Measurements from ENCODE around the gene TPSB2. TPM values are rescaled to one million over a fixed set of nuclear protein-coding genes. Genes with fewer than 3 reads are reported as not detected.
"Not testable (repeated sequence)": the region's sequence is repeated elsewhere in the genome, so short reads cannot be mapped to it uniquely, and the experiment has no call there.

TPSB2 gene
- total RNA-seq, 1 experiment from 2014 or later: not detected

DNA sequence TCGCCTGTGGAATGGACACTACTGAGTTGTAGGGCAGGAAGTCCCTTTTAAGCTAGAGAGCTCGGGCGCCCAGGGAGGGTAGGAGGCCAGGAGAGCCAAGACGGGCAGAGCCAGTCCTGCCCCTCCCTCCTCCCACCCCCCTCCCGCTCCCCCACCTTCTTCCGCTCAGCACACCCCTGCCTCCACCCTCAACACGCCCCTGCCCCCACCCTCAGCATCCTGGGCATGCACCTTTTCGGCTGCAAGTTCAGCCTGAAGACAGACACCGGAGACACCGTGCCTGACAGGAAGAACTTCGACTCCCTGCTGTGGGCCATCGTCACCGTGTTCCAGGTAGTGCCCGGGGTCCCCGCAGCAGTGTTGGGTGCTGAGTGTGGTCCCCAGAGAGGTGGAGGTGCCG, 23.2 kb downstream of the TPSB2 start:
- no peak for DNase-seq (ENCODE audit: low read depth)

DNA sequence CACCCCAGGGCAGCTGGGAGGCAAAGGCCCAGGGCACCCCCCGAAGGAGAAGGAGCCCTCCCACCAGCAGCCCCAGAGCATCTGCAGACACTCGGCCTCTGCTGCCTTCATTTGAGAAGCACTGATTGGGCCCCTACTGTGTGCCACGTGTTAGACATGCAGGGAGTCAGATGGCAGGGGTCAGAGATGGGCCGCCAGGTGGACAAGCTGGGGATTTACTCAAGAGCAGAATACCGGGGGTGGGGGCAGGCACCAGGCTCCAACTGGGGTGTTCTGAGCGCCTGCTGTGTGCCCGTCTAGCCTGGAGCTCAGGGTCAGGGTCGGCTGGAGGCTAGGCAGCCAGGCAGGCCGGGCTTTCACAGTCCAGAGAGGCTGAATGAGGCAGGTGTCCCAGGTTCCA, 23.7 kb downstream of the TPSB2 start:
- no peak for DNase-seq (ENCODE audit: low read depth)

DNA sequence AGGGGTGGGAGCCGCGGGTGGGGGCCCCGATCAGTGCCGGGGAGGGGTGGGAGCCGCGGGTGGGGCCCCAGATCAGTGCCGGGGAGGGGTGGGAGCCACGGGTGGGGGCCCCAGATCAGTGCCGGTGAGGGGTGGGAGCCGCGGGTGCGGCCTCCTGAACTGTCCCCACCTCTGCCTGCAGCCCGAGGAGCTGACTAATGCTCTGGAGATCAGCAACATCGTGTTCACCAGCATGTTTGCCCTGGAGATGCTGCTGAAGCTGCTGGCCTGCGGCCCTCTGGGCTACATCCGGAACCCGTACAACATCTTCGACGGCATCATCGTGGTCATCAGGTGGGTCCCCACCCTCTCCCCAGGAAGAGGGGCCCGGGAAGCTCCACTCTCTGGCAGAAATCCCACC, 25.1 kb downstream of the TPSB2 start:
- no peak for DNase-seq (ENCODE audit: low read depth)

DNA sequence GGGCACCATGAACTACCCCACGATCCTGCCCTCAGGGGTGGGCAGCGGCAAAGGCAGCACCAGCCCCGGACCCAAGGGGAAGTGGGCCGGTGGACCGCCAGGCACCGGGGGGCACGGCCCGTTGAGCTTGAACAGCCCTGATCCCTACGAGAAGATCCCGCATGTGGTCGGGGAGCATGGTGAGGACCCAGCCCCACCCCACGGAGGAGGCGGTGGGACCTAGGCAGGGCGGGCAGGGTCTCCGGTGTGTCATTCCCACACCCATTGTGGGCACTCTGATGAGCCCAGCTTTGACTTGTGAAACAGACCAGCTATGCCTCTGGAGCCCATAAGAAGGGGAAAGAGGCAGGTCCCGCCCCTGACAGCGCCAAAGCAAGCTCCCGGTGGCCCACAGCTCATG, 27.7 kb downstream of the TPSB2 start:
- no peak for DNase-seq (ENCODE audit: low read depth)

DNA sequence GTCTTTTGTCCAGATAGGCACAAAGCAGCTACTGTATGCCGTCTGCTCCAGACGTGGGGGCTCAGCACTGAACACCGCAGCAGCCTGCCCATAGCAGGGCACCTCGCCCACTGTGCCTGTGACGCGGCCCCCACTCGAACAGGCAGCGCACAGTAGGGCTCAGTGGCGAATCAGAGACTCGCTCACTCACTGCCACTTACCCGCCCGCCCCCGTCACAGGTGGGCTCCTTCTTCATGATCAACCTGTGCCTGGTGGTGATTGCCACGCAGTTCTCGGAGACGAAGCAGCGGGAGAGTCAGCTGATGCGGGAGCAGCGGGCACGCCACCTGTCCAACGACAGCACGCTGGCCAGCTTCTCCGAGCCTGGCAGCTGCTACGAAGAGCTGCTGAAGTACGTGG, 28.5 kb downstream of the TPSB2 start:
- no peak for DNase-seq (ENCODE audit: low read depth)

DNA sequence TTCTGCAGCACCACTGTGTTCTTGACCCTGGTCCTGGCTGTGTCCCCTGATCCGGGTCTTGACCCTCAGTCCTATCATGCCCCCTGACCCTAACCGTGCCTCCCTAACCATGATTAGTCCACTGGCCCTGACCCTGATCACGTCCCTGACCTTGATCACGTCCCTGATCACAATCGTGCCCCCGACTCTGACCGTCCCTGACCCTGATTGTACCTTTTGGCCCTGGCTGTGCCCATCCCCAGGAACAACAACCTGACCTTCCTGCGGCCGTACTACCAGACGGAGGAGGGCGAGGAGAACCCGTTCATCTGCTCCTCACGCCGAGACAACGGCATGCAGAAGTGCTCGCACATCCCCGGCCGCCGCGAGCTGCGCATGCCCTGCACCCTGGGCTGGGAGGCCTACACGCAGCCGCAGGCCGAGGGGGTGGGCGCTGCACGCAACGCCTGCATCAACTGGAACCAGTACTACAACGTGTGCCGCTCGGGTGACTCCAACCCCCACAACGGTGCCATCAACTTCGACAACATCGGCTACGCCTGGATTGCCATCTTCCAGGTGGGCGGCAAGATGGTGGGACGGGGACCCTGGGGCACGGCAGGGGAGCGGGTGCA, 29.9 kb downstream of the TPSB2 start:
- DNase-seq (ENCODE audit: low read depth): no peak

DNA sequence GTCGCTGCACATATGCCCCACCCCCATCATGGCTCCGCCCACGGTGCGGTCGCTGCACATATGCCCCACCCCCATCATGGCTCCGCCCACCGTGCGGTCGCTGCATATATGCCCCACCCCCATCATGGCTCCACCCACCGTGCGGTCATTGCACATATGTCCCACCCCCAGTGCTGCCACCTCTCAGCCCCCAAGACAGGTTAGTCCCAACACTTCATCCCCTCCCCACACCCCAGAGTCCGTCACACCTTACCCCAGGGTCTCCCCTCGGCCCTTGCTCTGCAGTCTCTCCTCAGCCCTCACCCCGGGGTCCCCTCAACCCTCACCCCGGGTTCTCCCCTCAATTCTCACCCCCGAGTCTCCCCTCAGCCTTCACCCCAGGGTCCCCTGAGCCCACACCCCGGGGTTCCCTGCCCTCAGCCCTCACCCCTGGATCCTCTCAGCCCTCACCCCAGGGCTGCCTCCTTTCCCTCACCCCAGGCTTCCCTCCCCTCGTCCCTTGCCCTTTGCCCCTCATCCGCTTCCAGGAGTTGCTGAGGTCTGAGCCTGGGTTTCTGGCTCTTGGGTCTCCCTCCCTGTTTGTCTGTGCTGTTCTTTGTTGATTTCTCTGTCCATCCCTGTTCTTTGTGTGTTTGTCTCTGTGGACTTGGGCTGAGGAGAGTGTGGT, 30.5 kb downstream of the TPSB2 start:
- no peak for DNase-seq (ENCODE audit: low read depth)

DNA sequence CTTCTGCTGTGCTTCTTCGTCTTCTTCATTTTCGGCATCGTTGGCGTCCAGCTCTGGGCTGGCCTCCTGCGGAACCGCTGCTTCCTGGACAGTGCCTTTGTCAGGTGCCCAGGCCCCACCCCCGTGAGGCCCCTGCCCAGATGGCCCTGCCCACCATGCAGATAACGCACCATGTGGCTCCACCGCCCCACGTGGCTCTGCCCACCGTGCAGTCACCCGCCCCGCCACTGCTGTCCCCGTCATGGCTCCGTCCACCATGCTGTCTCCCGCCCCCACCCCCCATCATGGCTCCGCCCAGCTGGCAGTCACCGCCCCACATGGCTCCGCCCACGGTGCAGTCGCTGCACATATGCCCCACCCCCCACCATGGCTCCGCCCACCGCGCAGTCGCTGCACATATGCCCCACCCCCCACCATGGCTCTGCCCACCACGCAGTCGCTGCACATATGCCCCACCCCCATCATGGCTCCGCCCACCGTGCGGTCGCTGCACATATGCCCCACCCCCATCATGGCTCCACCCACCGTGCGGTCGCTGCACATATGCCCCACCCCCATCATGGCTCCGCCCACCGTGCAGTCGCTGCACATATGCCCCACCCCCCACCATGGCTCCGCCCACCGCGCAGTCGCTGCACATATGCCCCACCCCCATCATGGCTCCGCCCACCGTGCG, 31.2 kb downstream of the TPSB2 start:
- not testable (repeated sequence) for DNase-seq (ENCODE audit: low read depth)

DNA sequence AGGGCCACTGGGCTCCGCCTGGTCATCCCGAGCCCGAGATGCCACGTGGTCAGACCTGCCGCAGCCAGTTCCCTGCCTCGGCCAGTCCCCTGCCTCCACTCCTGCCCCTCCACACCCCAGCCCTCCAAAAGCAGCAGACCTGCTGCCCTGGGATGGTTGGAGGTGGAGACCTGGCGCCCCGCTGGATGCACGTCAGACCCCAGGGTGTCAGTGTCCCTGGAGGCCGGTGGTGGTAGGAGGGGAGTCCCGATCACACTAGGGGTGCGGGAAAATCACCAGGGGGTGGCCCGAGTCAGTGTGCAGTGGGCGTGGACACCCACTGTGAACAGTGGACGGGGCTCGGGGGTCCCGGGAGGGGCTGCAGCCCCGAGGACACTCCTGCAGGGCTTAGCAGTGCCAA, 31.8 kb downstream of the TPSB2 start:
- no peak for DNase-seq (ENCODE audit: low read depth)

DNA sequence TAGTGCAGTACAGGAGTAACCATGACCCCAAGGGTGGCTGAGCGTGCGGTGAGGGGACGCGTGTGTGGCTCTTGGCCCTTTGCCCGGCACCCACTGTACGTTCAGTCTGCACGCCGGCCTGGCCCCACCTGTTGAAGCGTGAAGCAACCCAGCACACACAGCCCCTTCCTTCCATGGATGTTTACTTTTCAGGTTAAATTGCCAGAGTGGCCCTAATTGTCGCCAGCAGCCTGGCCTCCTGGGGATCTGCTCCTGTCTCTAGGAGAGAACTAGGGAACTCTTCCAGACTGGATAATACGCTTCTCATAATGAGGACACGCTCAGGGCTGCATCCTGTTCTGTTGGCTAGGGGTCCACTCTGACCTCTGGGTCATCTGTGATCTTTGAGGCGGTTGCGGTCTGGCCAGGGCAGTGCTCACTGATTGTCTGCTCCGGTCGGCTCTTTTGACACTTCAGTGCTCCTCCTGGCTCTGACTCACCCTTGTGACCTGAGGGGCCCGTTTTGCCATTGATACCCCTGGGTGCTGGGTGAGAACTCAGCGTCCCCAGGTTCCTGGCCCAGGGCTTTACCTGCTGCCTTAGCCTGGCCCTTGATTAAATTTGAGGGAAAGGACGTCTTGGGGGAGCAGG, 32.6 kb downstream of the TPSB2 start:
- DNase-seq (ENCODE audit: low read depth): no peak

DNA sequence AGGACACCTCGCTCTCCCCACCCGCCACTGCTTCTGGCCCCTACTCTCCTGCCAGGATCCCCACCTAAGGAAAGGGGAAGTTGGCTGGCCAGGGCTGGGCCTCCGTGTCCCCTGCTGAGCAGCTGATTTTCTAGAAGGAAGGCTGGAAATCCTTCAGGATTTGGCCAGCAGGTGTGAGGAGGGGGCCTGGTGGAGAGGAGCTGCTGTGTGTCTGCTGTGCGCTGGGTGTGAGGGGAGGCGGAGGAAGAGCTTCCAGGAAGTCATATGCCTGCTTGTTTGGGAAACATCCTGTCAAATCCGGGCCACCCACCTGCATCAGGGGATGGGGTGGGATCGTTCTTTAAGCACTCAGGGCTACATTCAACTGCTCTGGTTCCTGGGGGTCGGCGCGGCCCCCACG, 33.5 kb downstream of the TPSB2 start:
- no peak for DNase-seq (ENCODE audit: low read depth)

DNA sequence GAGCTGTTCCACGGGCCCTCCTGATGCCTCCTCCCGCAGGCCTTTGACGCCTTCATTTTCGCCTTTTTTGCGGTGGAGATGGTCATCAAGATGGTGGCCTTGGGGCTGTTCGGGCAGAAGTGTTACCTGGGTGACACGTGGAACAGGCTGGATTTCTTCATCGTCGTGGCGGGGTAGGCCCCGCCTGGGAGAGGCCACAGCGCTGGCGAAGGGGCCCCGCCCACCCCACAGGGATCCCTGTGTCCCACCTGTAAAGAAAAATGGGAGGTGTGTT, 34.7 kb downstream of the TPSB2 start:
- no peak for DNase-seq (ENCODE audit: low read depth)

DNA sequence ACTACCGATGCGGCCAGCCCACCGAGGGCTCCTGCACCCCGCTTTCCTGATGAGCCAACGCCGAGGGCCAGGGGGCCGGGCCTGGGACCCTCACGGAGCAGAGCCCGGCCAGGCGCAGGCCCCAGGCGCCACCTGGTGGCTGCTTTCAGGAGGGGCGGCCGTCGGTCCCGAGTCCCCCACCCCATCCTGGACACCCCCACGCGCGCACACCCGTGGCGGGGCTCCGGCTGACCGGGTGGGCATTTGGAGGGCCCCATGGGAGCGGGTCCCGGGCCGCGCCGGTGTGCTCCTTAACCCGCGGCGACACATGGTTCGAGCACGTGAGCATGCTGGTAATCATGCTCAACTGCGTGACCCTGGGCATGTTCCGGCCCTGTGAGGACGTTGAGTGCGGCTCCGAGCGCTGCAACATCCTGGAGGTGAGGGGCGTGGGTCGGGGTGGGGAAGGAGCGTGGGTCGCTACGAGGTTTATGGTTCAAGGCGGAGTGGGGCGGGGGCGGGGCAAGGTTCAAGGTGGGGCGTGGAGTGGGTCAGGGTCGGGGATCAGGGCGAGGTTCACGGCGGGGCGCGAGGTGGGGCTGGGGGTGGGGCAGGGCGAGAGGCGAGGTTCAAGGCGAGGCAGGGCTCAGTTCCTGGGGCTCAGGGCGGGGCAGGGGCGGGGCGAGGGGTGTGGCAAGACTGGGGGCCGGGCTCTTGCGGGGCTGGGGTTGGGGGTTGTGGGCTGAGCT, 35.2 kb downstream of the TPSB2 start:
- DNase-seq (ENCODE audit: low read depth): no peak

DNA sequence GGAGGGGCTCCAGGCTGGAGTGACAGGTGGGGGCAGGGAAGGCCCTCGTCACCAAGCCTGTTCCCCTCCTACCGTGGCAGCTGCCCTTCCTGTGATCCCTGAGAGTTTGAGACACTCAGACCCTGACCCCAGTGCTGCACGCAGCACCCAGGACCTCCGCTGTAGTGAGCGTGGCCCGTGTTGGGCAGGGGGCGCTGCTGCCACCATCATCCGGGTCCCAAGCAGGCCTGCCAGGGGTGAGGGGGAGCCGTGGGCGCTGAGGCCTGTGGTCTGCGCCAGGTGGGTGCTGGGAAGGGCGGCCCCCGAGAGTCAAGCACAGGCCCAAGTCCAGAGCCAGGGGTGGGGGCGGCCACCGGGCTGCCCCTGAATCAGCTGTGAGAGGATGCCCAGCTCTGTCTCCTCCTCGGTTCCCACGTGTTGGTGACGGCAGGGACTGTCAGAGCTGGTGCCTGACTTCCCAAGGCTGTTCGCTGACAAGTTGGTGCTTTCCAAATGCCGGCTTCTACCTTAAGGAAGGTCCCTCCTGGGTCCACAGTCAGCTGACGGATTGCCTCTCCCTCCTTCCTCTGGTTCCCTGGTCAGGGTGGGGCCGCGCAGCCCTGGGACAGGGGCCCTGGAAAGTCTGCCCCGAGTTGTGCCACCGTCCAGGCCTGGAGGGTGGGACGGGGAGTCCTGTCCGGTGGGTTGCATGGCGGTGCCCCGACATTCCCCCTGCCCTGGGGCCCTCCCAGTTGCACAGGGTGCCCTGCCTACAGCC, 36.0 kb downstream of the TPSB2 start:
- DNase-seq (ENCODE audit: low read depth): no peak

DNA sequence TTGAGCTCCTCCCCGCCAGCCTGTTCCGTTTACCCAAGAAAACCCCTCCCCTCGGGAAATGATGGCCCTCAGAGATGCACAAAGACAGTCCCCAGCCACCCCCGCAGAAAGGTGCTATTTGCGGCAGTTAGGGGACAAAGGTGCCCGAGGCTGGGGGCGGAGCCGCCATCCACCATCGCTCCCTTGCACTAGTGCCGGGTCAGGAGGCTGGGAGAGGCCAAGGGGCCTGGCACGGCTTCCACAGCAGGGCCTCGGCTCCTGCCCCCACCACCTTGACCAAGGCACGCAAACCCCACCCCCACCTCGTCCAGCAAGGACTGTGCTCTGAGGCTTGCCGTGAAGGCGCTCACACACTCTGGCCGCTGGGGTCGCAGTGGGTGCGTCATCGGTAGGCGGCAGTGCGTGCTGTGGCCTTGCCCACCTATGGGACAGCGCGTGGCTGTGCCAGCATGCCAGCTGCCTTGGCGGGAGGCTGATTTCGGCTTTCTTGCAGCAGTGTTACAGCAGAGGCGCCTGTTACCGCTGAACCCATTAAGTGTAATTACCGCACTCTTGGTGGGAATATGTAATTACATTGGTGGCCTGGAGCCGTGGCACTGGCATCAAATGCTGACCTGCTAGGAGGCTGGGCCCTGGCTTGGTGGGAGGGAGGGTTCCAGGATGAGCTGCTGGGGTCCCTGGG, 36.7 kb downstream of the TPSB2 start:
- no peak for DNase-seq (ENCODE audit: low read depth)

DNA sequence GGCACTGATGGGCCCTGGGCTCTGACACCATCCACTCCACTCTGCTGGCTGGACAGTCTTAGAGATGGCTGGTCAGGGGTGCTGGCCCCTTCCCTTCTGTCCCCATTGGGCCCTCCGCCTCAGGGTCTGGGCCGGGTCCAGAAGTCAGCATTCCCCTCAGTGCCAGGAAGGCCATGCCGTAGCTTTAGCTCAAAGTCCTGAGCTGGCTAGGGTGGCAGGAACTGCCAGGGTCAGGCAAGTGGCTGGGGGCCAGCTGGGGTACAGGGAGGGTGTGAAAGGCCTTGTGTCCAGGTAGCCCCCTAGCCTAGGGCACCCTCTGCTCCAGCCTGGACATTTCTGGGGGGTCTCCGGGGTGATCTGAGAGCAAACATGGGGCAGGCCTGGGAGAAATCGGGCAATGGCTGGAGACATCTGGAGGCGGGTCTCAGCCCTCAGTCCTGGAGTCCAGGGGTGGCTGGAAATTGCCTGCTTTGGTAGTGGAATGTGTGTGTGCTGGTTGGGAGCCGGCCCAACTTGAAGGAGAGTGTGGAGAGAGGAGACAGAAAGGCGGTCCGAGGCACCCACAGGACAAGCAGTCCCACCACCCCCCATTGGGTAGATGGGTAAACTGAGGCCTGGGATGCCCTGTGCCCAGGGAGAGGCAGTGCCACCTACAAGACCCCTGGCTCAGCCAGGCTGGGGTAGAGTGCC, 37.5 kb downstream of the TPSB2 start:
- DNase-seq (ENCODE audit: low read depth): no peak

DNA sequence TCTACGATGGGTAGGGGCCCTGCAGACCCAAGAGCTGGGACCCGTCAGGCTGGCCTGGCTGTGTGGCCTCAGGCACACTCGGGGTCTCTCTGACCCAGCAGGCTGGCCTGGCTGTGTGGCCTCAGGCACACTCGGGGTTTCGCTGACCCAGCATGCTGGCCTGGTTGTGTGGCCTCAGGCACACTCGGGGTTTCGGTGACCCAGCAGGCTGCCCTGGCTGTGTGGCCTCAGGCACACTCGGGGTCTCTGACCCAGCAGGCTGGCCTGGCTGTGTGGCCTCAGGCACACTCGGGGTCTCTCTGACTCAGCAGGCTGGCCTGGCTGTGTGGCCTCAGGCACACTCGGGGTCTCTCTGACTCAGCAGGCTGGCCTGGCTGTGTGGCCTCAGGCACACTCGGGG, 39.2 kb downstream of the TPSB2 start:
- not testable (repeated sequence) for DNase-seq (ENCODE audit: low read depth)

DNA sequence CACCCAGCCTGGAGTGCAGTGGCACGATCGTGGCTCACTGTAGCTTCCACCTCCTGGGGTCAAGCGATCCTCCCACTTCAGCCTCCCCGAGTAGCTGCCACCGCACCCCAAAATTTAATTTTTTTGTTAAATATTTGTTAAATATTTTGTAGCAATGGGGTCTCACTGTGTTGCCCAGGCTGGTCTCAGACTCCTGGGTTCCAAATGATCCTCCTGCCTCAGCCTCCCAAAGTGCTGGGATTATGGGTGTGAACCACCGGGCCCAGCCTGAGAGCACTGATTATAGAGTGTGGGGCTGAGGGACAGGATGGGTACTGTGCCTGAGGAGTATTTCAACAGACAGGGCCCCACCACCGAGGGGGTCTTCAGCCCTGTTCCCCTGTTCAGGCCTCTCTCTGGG, 40.5 kb downstream of the TPSB2 start:
- DNase-seq (ENCODE audit: low read depth): no peak

DNA sequence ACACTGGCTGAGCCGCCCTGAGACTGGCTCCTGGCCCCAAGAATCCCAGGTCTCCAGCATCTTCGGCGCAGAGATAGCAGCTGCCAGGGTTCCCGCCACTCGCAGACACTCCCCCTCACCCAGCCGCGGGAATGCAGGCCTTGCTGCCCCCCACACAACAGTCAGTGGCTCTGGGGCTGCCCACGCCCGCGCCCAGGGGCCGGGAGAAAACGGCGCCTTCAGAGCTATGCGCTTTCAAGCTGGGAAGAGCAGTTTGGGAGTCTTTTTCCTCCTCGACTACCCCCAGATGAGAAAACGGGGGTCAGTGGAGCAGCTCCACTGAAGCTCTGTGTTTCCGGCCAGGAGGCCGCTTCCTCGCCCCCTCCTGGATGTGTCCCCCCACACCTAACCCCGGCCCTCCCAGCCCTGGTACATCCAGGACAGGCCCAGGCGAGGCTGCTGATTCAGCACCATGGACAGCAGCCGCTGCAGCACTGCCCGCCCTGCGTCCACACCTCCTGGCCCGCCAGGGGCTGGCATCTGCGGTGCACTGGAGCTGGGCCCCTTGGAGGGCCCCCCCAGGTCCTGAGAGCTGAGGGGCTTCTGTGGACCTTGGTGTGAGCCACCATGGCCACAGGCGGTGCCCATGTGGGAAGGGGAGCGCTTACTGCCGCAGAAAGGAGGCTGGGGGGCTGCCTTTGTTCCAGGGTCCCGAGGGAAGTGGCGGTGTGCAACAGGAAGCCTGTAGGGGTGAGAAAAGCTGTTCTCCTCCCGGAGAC, 41.4 kb downstream of the TPSB2 start:
- DNase-seq (ENCODE audit: low read depth): no peak
